Activated T-helper 1 cell treated with anti-CD3 and anti-CD28 coated beads, Interleukin-12 subunit alpha, Interleukin-12 subunit beta, Interleukin-2, Interleukin-4 antibody, amounts not matched to agents 30 ng/mL and 10 ng/mL and 1 ng/mL, durations not matched to agents 14 hours and 24 hours and 36 hours (primary cell): ENCODE data around the gene ARHGAP28. TPM values are rescaled to one million over a fixed set of nuclear protein-coding genes. Genes with fewer than 3 reads are reported as not detected.

Source experiments
- DNase-seq: peaks from one replicate; pipeline ENCODE4 v3.0.0; 2021; ENCODE audit warnings: low spot score
- H3K27ac Mint-ChIP-seq: one replicate; pipeline ENCODE4 v1.8.0; 2021; ENCODE audit warnings: mild to moderate bottlenecking, mixed read lengths
- H3K27me3 Mint-ChIP-seq: one replicate; pipeline ENCODE4 v1.8.0; 2022; ENCODE audit warnings: mild to moderate bottlenecking, moderate library complexity, mixed read lengths; ENCODE audit not compliant: insufficient read depth
- H3K36me3 Mint-ChIP-seq: one replicate; pipeline ENCODE4 v1.8.0; 2021; ENCODE audit warnings: low read depth, mixed read lengths
- H3K4me1 Mint-ChIP-seq: one replicate; pipeline ENCODE4 v1.8.0; 2021; ENCODE audit warnings: low read depth, mixed read lengths
- H3K4me3 Mint-ChIP-seq: one replicate; pipeline ENCODE4 v1.8.0; 2021; ENCODE audit warnings: mild to moderate bottlenecking, moderate library complexity, mixed read lengths
- H3K9me3 Mint-ChIP-seq: one replicate; pipeline ENCODE4 v1.8.0; 2021; ENCODE audit warnings: mixed read lengths
- intact Hi-C: fragments of 100-400 bp; cut with micrococcal nuclease; formaldehyde crosslinking; loops from one replicate; pipeline ENCODE4 v1.15.1; 2024
- total RNA-seq: library from RNA; stranded (reverse); gene quantifications from 2 replicates; pipeline ENCODE4 v1.2.3, GENCODE V29; 2022

Gene ARHGAP28
- total RNA-seq, 1 donor from 2014 or later, result not detected

GRCh38 chr18:6851480-6851879, 122.0 kb downstream of the ARHGAP28 start:
- no peak for DNase-seq
- Mint-ChIP-seq H3K27me3 (no peaks in the 10 kb centered on the region), H3K4me3 (no peak overlapping the region), H3K9me3 (peaks cover 3% of the 10 kb centered on the region), H3K36me3 (no peaks in the 10 kb centered on the region), H3K27ac (no peak overlapping the region), H3K4me1 (no peaks in the 10 kb centered on the region)
- intact Hi-C loops, result no loop called here

DNA sequence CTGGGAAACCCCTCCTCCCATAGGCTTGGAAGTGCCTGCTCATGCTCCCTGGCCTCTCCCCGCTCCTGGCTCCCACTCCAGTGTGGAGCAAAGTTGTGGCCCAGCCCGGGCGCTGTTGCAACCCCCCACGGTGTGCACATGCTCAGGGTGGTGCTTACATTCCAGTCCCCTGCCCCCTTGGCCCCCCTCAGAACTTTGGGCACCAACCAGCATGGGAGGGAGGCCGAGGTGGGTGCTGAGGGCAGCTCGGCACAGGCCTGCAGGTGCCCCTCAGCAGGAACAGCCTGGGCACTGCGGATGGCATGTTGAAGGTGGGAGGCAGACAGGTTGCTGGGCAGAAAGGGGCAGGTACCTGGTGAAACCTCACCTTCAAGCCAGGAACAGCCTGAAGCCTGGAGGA, 125.3 kb downstream of the ARHGAP28 start:
- no peak for DNase-seq
- no peak overlapping the region for H3K27ac Mint-ChIP-seq
- H3K4me1 Mint-ChIP-seq, result no peaks in the 10 kb centered on the region
- no peaks in the 10 kb centered on the region for H3K27me3 Mint-ChIP-seq
- no peak overlapping the region for H3K4me3 Mint-ChIP-seq
- H3K36me3 Mint-ChIP-seq, result no peaks in the 10 kb centered on the region
- intact Hi-C loops, result no loop called here
- H3K9me3 Mint-ChIP-seq, result no peaks in the 10 kb centered on the region

DNA sequence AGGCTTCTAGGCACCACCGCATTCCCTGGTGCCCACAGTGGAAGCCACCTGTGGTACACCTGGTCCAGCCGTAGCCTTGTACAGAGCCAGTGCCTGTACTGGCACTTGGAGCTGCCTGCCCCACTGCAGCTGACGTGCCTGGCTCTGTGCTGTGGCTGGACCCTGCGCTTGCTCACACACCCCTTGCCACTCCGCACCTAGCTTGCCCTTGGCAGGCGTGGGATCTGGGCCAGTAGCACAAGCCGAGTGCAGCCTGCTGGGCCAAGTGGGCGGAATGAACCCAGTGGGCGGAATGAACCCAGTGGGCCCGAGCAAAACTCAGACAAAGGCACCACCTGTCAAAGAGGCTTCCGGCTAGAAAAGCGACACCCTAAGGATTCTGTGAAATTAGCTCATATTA, 126.3 kb downstream of the ARHGAP28 start:
- H3K4me1 Mint-ChIP-seq, result no peaks in the 10 kb centered on the region
- H3K4me3 Mint-ChIP-seq, result no peak overlapping the region
- DNase-seq, result no peak
- no peaks in the 10 kb centered on the region for H3K27me3 Mint-ChIP-seq
- H3K27ac Mint-ChIP-seq, result no peak overlapping the region
- no peaks in the 10 kb centered on the region for H3K9me3 Mint-ChIP-seq
- intact Hi-C loops, result no loop called here
- no peaks in the 10 kb centered on the region for H3K36me3 Mint-ChIP-seq

DNA sequence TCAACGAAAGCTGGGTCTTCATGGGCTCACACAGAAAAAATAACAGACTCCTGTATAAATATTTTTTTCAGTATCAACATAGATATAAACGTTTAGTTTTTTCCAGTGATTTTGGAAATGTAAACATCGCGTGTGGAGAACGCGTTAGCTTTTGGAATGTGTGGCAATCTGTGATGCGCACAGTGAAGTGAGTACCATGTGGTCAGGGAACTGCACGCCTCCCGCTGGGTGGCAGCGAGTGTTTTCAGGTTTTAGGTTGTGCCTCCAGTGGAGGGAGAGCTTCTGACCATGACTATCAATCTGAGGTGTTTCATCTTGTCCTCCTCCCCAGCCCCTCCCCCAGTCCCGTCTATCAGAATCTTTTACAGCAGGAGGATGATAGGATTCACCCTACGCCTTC, 127.8 kb downstream of the ARHGAP28 start:
- Mint-ChIP-seq H3K36me3 (no peaks in the 10 kb centered on the region), H3K9me3 (no peaks in the 10 kb centered on the region), H3K27me3 (no peaks in the 10 kb centered on the region), H3K27ac (no peak overlapping the region), H3K4me3 (no peak overlapping the region), H3K4me1 (no peaks in the 10 kb centered on the region)
- intact Hi-C loops, result no loop called here
- DNase-seq, result no peak

- Mint-ChIP-seq H3K27me3 (no peaks in the 10 kb centered on the region), H3K36me3 (no peaks in the 10 kb centered on the region), H3K9me3 (no peaks in the 10 kb centered on the region), H3K27ac (no peak overlapping the region), H3K4me3 (no peak overlapping the region), H3K4me1 (no peaks in the 10 kb centered on the region)
- intact Hi-C loops, result no loop called here
- no peak for DNase-seq
Observed at GRCh38 chr18:6859676-6860422, 130.3 kb downstream of the ARHGAP28 start.

GRCh38 chr18:6860804-6861448, 131.4 kb downstream of the ARHGAP28 start:
- intact Hi-C loops, result no loop called here
- H3K27ac Mint-ChIP-seq, result no peak overlapping the region
- no peaks in the 10 kb centered on the region for H3K36me3 Mint-ChIP-seq

DNA sequence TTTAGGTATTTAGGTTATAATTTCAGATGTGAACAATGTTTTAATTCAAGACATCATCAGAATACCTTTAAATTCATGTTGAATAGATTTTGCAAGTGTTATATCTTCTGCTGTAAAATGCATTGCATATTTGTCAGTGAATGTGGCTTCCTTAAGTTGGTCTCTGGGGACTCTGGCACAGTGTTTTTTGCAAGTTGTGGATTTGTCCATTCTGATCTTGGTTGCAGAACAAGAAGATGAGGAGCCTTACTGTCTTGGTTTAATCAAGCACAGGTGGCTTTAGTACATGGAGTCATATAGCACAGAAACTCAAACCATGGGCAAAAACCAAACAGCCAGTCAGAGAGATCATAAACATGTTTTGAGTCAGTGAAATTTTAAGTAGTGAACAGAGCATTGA, 135.7 kb downstream of the ARHGAP28 start:
- no peak overlapping the region for H3K27ac Mint-ChIP-seq
- no peaks in the 10 kb centered on the region for H3K27me3 Mint-ChIP-seq
- H3K4me3 Mint-ChIP-seq, result no peak overlapping the region
- no peaks in the 10 kb centered on the region for H3K4me1 Mint-ChIP-seq
- no peak for DNase-seq
- H3K9me3 Mint-ChIP-seq, result no peaks in the 10 kb centered on the region
- no peaks in the 10 kb centered on the region for H3K36me3 Mint-ChIP-seq
- intact Hi-C loops, result no loop called here

More at GRCh38 chr18:6860804-6861448, 131.4 kb downstream of the ARHGAP28 start:
- Mint-ChIP-seq H3K9me3 (no peaks in the 10 kb centered on the region), H3K27me3 (no peaks in the 10 kb centered on the region), H3K4me1 (no peaks in the 10 kb centered on the region), H3K4me3 (no peak overlapping the region)
- no peak for DNase-seq

DNA sequence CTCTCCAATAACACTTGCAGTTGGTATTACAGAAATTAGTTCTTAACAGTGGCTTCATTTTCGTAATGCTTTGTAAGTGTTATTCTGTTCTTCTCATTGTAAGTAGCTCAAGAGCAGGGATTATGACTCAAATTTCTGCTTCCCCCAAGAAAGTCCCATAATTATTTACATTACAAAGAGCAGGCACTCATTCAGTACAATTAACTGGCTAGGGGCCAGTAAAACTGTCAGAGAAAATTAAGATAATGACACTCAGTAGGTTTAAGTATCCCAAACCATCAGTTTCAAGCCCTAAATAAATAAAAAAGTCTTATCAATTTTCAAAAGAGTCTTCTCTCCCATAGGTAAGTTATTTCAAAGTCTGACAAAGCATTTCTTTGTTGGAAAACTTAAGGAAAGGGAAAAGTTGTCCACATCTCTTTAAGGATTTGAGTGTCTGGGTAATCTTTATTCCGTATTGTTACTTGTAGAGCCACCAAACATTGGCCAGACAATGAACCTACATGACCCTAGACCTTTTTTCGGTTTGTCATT, 137.1 kb downstream of the ARHGAP28 start:
- Mint-ChIP-seq H3K27ac (no peak overlapping the region), H3K4me1 (no peaks in the 10 kb centered on the region), H3K27me3 (no peaks in the 10 kb centered on the region), H3K9me3 (no peaks in the 10 kb centered on the region), H3K36me3 (no peaks in the 10 kb centered on the region), H3K4me3 (no peak overlapping the region)
- intact Hi-C loops, result no loop called here
- no peak for DNase-seq

DNA sequence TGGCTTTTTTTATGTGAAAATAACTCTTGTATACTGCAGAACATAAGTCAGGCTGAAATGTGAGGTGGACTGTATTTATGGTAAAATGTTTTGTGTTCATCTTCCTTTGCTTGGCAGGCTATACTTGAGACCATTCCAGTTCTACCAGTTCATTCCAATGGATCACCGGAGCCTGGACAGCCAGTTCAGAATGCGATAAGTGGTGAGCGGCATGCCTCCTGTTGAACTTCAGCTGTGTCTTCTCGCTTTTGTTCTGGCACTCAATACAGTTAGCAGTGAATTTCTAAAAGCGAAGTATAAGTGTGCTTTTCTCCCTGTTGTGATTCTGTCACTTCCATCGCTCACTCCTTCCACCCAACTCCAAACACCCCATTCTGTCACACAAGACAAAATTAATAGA, 138.5 kb downstream of the ARHGAP28 start:
- Mint-ChIP-seq H3K27me3 (no peaks in the 10 kb centered on the region), H3K36me3 (no peaks in the 10 kb centered on the region), H3K9me3 (no peaks in the 10 kb centered on the region), H3K27ac (no peak overlapping the region), H3K4me3 (no peak overlapping the region), H3K4me1 (no peaks in the 10 kb centered on the region)
- no peak for DNase-seq
- intact Hi-C loops, result no loop called here

DNA sequence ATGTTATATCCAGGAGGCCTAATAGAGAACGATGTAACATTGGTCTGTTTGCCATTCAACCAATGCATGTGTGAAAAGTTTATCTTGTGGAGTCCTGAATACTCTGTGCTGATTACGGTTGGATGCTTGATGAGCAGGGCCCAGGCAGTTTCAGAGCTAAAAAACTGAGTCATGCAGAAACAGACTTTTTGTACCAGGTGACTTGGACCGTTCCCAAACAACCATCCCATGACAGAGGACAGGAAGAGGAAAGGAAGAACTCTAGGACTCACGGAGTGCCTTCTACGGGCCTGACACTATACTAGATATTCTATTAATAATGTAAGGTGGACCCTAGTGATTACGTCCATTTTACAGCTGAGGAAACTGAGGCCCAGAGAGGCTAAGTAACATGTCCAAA, 142.1 kb downstream of the ARHGAP28 start:
- Mint-ChIP-seq H3K36me3 (no peaks in the 10 kb centered on the region), H3K4me3 (no peak overlapping the region), H3K27ac (no peak overlapping the region), H3K27me3 (no peaks in the 10 kb centered on the region), H3K9me3 (no peaks in the 10 kb centered on the region), H3K4me1 (no peaks in the 10 kb centered on the region)
- intact Hi-C loops, result no loop called here
- no peak for DNase-seq

GRCh38 chr18:6873040-6873751, 143.7 kb downstream of the ARHGAP28 start:
- H3K4me1 Mint-ChIP-seq, result no peaks in the 10 kb centered on the region
- no peak overlapping the region for H3K27ac Mint-ChIP-seq
- no peaks in the 10 kb centered on the region for H3K9me3 Mint-ChIP-seq
- H3K36me3 Mint-ChIP-seq, result no peaks in the 10 kb centered on the region
- no peak for DNase-seq
- no peaks in the 10 kb centered on the region for H3K27me3 Mint-ChIP-seq
- H3K4me3 Mint-ChIP-seq, result no peak overlapping the region
- intact Hi-C loops, result no loop called here

- no peaks in the 10 kb centered on the region for H3K36me3 Mint-ChIP-seq
- no peak overlapping the region for H3K27ac Mint-ChIP-seq
- H3K9me3 Mint-ChIP-seq, result no peaks in the 10 kb centered on the region
- H3K4me3 Mint-ChIP-seq, result no peak overlapping the region
- DNase-seq, result no peak
- intact Hi-C loops, result no loop called here
- H3K4me1 Mint-ChIP-seq, result no peaks in the 10 kb centered on the region
- H3K27me3 Mint-ChIP-seq, result no peaks in the 10 kb centered on the region
Observed at GRCh38 chr18:6874315-6874714, 144.8 kb downstream of the ARHGAP28 start.

DNA sequence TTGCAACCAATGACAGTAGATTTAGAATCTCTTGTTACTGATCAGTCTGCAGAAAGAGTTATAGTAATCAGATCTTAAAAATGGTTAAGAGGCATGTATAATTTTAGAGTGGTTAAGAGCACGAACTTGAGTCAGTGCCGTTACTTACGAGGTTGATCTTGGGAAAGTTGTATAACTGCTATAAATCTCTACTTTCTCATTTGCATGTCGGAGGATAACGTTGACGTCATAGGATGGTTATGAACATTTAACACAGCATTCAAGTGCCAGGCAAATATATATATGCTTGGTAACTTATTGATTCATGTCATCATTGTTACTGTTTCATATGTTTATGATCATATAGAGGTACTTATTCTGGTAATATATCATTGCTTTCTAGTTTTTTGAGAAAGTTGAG, 146.2 kb downstream of the ARHGAP28 start:
- intact Hi-C loops, result no loop called here
- no peaks in the 10 kb centered on the region for H3K36me3 Mint-ChIP-seq
- DNase-seq, result no peak
- no peak overlapping the region for H3K27ac Mint-ChIP-seq
- H3K4me1 Mint-ChIP-seq, result no peaks in the 10 kb centered on the region
- no peaks in the 10 kb centered on the region for H3K27me3 Mint-ChIP-seq
- no peak overlapping the region for H3K4me3 Mint-ChIP-seq
- H3K9me3 Mint-ChIP-seq, result no peaks in the 10 kb centered on the region
